ENCODE results near the gene PDE1C.

The PDE1C gene

GRCh38 chr7:32071466-32072091 lies 1.4 kb upstream of the PDE1C start:
- H3K27me3 ChIP-seq (ENCODE audit: low read depth, low read length) = no peaks in the 10 kb centered on the region
- no peaks in the 10 kb centered on the region for H3K36me3 ChIP-seq (replicated peaks; ENCODE audit: low read depth, low read length)
- H3K9ac ChIP-seq (ENCODE audit: low read length) = no peak overlapping the region
- H4K20me1 ChIP-seq (ENCODE audit: insufficient read depth, low read length) = no peaks in the 10 kb centered on the region
- H3K4me2 ChIP-seq (ENCODE audit: low read length) = no peak overlapping the region
- H3K4me1 ChIP-seq (ENCODE audit: low read length) = no peaks in the 10 kb centered on the region
- no peaks in the 10 kb centered on the region for H3K79me2 ChIP-seq (ENCODE audit: low read length)
- H3K9me3 ChIP-seq (ENCODE audit: insufficient read depth, low read length) = no peaks in the 10 kb centered on the region
- H3K27ac ChIP-seq (ENCODE audit: low read length) = no peak overlapping the region
- TF ChIP-seq CTCF (IDR thresholded peaks at IDR 0.05; ENCODE audit: low read depth, low read length) (no peak), EZH2phosphoT487 (IDR thresholded peaks at IDR 0.05; ENCODE audit: low read depth) (no peak)
- no peak overlapping the region for H2AFZ ChIP-seq (ENCODE audit: low read depth, low read length)
- H3K4me3 ChIP-seq (ENCODE audit: low read length) = no peak overlapping the region

- no peaks in the 10 kb centered on the region for H3K27me3 ChIP-seq (ENCODE audit: low read depth, low read length)
- H3K36me3 ChIP-seq (replicated peaks; ENCODE audit: low read depth, low read length) = no peaks in the 10 kb centered on the region
- no peaks in the 10 kb centered on the region for H4K20me1 ChIP-seq (ENCODE audit: insufficient read depth, low read length)
- H3K9me3 ChIP-seq (ENCODE audit: insufficient read depth, low read length) = no peaks in the 10 kb centered on the region
- no peaks in the 10 kb centered on the region for H3K4me1 ChIP-seq (ENCODE audit: low read length)
- no peak overlapping the region for H3K4me2 ChIP-seq (ENCODE audit: low read length)
- H3K27ac ChIP-seq (ENCODE audit: low read length) = no peak overlapping the region
- H2AFZ ChIP-seq (ENCODE audit: low read depth, low read length) = no peak overlapping the region
- H3K9ac ChIP-seq (ENCODE audit: low read length) = no peak overlapping the region
- no peak overlapping the region for H3K4me3 ChIP-seq (ENCODE audit: low read length)
- H3K79me2 ChIP-seq (ENCODE audit: low read length) = no peaks in the 10 kb centered on the region
- no peak for TF ChIP-seq EZH2phosphoT487 (IDR thresholded peaks at IDR 0.05; ENCODE audit: low read depth)
- TF ChIP-seq CTCF (IDR thresholded peaks at IDR 0.05; ENCODE audit: low read depth, low read length) = no peak
Measured at GRCh38 chr7:32070051-32070405, 179 bp downstream of the PDE1C start.

- H3K79me2 ChIP-seq (ENCODE audit: low read length) = no peaks in the 10 kb centered on the region
- no peaks in the 10 kb centered on the region for H3K9me3 ChIP-seq (ENCODE audit: insufficient read depth, low read length)
- H3K36me3 ChIP-seq (replicated peaks; ENCODE audit: low read depth, low read length) = no peaks in the 10 kb centered on the region
- H3K4me1 ChIP-seq (ENCODE audit: low read length) = no peaks in the 10 kb centered on the region
- no peak overlapping the region for H3K9ac ChIP-seq (ENCODE audit: low read length)
- H2AFZ ChIP-seq (ENCODE audit: low read depth, low read length) = no peak overlapping the region
- no peak overlapping the region for H3K27ac ChIP-seq (ENCODE audit: low read length)
- no peak overlapping the region for H3K4me3 ChIP-seq (ENCODE audit: low read length)
- H3K4me2 ChIP-seq (ENCODE audit: low read length) = no peak overlapping the region
- H3K27me3 ChIP-seq (ENCODE audit: low read depth, low read length) = no peaks in the 10 kb centered on the region
- H4K20me1 ChIP-seq (ENCODE audit: insufficient read depth, low read length) = no peaks in the 10 kb centered on the region
- TF ChIP-seq CTCF (IDR thresholded peaks at IDR 0.05; ENCODE audit: low read depth, low read length) (no peak), EZH2phosphoT487 (IDR thresholded peaks at IDR 0.05; ENCODE audit: low read depth) (no peak)
Measured at GRCh38 chr7:32069116-32069650, 1.0 kb downstream of the PDE1C start.

DNA sequence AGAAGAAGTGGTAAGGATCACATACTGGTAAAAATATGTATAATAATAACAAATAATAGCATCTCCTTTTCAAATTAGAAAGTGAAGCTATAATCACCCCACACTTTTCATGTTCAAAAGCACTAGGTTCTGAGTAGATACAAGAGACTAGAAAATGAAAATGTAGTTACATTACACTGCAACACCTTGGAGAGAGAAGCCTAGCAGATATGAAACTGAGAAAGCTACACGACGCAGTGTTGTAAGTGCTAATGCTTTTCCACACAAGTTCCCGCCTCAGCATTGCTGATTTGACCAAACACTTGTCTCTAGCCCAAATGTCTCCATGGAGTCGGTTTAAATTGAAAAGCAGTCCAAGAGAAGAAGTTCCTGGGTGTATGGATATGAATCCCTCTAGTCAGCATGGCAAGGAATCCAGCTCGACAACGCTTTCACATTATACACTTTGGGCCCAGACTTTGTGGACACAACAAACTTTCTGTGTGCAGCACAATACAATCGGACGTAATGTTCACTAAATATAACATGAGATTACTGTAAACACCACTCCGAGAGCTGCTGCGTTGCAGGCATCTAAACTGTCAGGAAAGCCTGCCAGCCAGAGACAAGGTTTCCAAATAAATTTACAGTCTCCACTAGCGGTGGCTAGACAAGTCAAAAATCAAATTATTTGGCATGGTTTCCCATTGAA lies 1.7 kb downstream of the PDE1C start:
- H3K27me3 ChIP-seq (ENCODE audit: low read depth, low read length) = 0 out of 2 replicates have a peak, but pooled peaks cover under 1% of the 10 kb centered on the region
- TF ChIP-seq EZH2phosphoT487 (IDR thresholded peaks at IDR 0.05; ENCODE audit: low read depth) (no peak), CTCF (IDR thresholded peaks at IDR 0.05; ENCODE audit: low read depth, low read length) (no peak)
- no peaks in the 10 kb centered on the region for H3K4me1 ChIP-seq (ENCODE audit: low read length)
- no peak overlapping the region for H3K4me2 ChIP-seq (ENCODE audit: low read length)
- no peaks in the 10 kb centered on the region for H3K79me2 ChIP-seq (ENCODE audit: low read length)
- H2AFZ ChIP-seq (ENCODE audit: low read depth, low read length) = no peak overlapping the region
- no peak overlapping the region for H3K27ac ChIP-seq (ENCODE audit: low read length)
- H4K20me1 ChIP-seq (ENCODE audit: insufficient read depth, low read length) = no peaks in the 10 kb centered on the region
- H3K9me3 ChIP-seq (ENCODE audit: insufficient read depth, low read length) = no peaks in the 10 kb centered on the region
- H3K36me3 ChIP-seq (replicated peaks; ENCODE audit: low read depth, low read length) = no peaks in the 10 kb centered on the region
- H3K9ac ChIP-seq (ENCODE audit: low read length) = no peak overlapping the region
- H3K4me3 ChIP-seq (ENCODE audit: low read length) = no peak overlapping the region

Measured in OCI-LY3 (cell line).